Suprapubic skin (tissue), 4 donors: ENCODE measurements around the gene COG3.
A peak's percentile ranks its signal among the peaks of the same experiment; 100 is the strongest.

Experiments used
- EP300 ChIP-seq: sonication (generic); formaldehyde crosslinking; IDR thresholded peaks from one replicate; pipeline ENCODE4 v1.6.1; 2017; ENCODE audit warnings: antibody characterized with exemption
- POLR2A ChIP-seq, 2 donors: fragments of 450-650 bp; IDR thresholded peaks; one replicate each; pipeline ENCODE4 v1.6.1; 2017; ENCODE audit warnings: antibody characterized with exemption in 2 of 2, mild to moderate bottlenecking in 2 of 2, moderate library complexity in 2 of 2
- POLR2AphosphoS5 ChIP-seq, 3 donors: sonication (generic); formaldehyde crosslinking; IDR thresholded peaks; one replicate each; pipeline ENCODE4 v1.6.1; 2017; ENCODE audit warnings: antibody characterized with exemption in 3 of 3
- TF ChIP-seq, protein P1 (sequence below), 2 donors: fragments of 200-600 bp in 1 of 2; fragments of 450-650 bp in 1 of 2; sonication (generic) in 1 of 2; IDR thresholded peaks; one replicate each; pipeline ENCODE4 v1.5.1; 2016 to 2019; ENCODE audit warnings: antibody characterized with exemption in 2 of 2, mild to moderate bottlenecking in 1 of 2, moderate library complexity in 1 of 2

DNA sequence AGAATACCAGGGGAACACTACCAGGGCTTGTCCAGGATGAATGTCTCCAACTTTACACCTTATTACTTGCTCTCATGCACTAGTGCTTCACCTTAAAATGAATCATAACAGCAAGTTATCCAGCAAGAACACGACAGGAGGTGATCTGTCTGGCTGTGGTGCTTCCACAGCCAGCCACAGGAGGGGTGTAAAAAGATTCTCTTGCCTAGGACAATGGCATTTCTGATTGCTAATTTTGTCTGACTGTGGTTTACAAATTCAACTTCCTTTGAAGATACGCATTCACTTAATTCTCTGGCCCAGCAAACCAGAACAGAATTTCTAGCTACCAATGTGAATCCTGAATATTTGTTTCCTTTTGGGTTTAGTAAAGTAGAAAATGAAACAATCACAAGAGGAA lies 23.1 kb upstream of the COG3 start:
- TF ChIP-seq POLR2AphosphoS5 (IDR thresholded peaks at IDR 0.05) (no peak), EP300 (no peak), POLR2A (IDR thresholded peaks at IDR 0.05) (no peak)
- TF ChIP-seq, protein P1, sequence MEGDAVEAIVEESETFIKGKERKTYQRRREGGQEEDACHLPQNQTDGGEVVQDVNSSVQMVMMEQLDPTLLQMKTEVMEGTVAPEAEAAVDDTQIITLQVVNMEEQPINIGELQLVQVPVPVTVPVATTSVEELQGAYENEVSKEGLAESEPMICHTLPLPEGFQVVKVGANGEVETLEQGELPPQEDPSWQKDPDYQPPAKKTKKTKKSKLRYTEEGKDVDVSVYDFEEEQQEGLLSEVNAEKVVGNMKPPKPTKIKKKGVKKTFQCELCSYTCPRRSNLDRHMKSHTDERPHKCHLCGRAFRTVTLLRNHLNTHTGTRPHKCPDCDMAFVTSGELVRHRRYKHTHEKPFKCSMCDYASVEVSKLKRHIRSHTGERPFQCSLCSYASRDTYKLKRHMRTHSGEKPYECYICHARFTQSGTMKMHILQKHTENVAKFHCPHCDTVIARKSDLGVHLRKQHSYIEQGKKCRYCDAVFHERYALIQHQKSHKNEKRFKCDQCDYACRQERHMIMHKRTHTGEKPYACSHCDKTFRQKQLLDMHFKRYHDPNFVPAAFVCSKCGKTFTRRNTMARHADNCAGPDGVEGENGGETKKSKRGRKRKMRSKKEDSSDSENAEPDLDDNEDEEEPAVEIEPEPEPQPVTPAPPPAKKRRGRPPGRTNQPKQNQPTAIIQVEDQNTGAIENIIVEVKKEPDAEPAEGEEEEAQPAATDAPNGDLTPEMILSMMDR (IDR thresholded peaks at IDR 0.05), result peak in 1 of 2 donors; percentile 8
